Occipital lobe (tissue), 2 donors: ENCODE results near the gene NDUFS8. TPM values are rescaled to one million over a fixed set of nuclear protein-coding genes. Genes with fewer than 3 reads are reported as not detected.
A peak's percentile ranks its signal among the peaks of the same experiment; 100 is the strongest.

Experiments used
- DNase-seq: peaks from one replicate; lab custom pipeline; 2025; lab: John Stamatoyannopoulos, UW
- total RNA-seq: library from RNA; depleted of rRNA; stranded (reverse); fragments of >200 nt; gene quantifications from one replicate; pipeline ENCODE4 v1.2.3, GENCODE V29; 2014

The NDUFS8 gene
- total RNA-seq, 1 donor from 2014 or later, result 42.3 TPM

- DNase-seq, result no peak
Observed at GRCh38 chr11:68035266-68035876, 4.9 kb downstream of the NDUFS8 start.

DNA sequence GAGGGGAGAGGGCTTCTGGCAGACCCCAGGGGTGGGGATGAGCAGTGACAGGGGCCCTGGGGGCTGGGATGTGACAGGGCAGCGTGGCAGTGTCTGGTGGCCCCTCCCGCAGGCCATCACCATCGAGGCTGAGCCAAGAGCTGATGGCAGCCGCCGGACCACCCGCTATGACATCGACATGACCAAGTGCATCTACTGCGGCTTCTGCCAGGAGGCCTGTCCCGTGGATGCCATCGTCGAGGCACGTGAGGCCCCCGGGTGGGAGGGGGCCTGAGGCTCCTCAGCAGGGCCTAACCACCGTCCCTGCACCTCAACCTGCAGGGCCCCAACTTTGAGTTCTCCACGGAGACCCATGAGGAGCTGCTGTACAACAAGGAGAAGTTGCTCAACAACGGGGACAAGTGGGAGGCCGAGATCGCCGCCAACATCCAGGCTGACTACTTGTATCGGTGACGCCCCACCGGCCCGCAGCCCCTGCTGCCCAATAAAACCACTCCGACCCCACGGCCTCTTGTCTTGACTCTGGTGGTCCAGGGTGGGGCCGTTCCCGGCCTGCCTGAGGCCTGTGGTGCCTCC, 5.7 kb downstream of the NDUFS8 start:
- DNase-seq, result no peak

DNA sequence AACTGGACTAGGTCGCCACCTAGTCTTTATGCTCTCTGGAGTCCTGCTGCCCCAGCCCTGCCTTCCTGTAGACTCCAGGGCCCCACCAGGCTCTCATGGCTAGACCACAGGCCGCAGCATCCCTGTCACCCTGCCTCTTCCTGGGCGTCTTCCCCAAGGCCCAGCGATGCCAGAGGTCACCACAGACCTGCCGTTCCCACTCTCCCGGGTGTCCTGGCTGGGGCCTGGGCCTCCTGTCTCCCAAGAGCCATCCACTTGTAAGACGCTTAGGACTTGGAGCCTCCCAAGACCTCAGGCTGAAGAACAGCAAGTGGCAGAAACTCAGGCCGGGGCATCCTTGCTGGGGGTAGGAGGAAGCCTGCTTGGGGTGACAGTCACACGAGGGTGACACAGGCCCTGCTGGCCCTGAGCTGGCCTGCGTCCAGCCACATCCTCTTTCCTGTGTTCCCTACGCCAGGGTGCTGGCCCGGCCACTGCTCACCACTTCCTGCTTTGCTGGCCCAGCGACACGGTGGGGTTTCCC, 6.3 kb downstream of the NDUFS8 start:
- no peak for DNase-seq

DNA sequence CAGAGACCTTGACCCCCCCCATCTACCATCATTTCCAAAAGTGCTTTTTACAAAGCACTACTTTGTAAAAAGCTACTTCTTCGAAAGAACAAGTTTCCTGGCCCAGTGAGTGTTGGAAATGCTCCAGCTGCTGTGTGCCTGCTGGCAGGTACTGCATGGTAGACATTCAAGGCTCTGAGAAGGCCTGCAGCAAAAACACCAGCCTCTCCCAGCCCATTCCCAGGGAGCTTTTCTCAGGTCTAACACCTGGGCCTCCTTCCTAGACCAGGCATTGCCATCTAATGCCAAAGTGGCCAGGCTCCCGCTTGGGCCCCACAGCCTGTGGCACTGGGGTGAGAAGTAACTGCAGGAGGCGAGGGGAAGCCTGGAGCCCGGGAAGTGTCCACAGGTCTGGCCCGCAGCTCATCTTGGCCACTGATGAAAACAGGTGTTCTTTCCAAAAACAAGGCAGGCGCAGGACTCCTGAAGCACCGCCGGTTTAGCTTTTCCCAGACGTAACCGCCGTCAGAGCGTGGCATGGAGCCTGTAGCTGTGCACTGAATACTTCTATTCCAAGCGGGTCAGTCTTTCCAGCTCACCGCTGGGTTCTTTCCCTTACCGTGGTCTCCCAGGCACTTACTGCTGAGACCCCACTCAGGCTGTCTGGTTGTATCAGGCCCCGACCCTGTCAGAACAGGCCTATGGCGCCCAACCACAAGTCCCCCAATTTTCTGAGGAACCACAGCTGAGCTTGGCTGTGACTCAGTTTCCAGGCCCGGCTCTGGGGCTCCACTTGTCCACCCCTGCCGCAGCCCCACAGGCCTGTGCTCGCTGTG, 7.1 kb downstream of the NDUFS8 start:
- DNase-seq, result no peak

GRCh38 chr11:68038226-68038717, 7.8 kb downstream of the NDUFS8 start:
- DNase-seq, result no peak

DNA sequence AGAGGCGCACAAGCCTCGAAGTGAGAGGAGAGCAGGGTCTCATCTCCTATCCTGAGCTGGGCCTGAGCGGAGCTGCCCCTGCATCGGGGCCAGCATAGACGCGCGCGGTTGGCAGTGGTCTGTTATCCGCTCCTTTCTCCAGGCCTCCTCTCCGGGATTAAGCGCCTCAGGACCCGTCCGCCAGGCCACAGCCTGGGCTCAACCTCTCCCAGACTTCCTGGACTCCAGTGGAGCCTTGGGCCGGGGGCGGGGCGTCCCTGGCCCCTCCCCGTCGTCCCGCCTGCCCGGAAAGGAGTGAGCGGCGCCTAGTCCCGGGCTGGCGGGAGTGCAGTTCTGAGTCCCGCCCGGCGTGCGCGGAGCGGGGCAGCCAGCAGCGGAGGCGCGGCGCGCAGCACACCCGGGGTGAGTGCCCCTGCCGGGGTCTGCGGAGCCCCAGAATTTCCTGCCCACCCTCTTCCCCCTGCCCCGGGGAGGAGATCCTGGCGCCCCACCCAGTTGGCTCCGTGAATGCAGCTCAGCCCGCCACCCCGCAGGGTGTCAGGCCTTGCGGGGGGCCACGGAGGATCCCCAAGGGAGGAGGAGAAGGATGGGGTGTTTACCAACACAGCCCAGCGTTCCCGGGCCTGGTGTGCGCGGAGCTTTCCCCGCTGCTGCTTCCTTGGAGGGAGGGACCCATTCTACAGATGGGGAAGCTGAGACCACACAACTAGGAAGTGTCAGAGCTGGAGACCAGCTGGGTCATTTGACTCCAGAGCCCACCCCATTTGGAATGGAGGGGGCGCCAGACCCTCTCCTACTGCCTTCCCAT, 8.4 kb downstream of the NDUFS8 start, which contains the start of gene TCIRG1:
TSS of gene TCIRG1 (plus strand) at position 308 of the 808 bp plus-strand sequence. CDS start 2,247 bp downstream, outside the sequence.
- DNase-seq, result peak; percentile 36

- no peak for DNase-seq
Observed at GRCh38 chr11:68039526-68040086, 9.1 kb downstream of the NDUFS8 start.

DNA sequence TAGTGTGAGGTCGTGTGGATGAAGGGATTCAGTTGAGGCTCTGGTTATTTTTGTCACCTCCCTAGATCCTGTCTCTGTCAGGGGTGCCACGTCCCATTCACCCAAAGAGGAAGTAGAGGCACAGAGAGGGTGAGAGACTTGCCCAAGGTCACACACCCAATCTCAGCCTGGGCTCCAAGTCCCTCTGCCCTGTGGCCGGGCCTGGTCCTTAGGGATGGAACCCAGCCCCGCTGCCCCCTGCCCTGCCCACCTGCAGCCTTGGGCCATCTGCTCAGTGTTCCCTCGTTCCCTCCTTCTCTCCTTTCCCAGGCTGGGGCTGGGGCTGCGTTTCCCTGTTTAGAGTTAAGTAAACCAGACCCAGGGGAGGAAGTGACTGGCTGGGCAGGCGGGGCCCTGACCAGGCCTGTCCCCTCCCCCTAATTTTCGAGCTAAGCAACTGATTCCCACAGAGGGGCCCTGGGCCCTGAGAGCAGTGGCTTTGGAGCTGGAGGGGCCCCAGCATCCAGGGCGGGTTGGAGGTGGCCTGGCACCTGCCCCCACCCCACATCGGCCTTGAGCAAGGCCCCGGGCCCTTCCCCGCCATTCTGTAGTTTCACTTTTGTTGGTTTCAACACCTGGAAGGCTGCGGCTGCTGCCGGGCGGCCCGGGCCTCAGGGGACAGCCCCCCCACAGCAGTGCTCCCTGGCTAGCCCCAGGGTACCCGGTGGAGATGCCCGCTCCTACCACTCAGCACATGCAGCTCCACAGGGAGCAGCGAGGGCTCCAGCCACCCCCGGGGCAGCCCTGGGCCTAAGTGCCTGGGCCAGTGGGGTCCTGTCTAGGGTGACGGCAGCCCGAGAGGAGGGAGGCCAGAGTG, 9.8 kb downstream of the NDUFS8 start:
- DNase-seq, result no peak

DNA sequence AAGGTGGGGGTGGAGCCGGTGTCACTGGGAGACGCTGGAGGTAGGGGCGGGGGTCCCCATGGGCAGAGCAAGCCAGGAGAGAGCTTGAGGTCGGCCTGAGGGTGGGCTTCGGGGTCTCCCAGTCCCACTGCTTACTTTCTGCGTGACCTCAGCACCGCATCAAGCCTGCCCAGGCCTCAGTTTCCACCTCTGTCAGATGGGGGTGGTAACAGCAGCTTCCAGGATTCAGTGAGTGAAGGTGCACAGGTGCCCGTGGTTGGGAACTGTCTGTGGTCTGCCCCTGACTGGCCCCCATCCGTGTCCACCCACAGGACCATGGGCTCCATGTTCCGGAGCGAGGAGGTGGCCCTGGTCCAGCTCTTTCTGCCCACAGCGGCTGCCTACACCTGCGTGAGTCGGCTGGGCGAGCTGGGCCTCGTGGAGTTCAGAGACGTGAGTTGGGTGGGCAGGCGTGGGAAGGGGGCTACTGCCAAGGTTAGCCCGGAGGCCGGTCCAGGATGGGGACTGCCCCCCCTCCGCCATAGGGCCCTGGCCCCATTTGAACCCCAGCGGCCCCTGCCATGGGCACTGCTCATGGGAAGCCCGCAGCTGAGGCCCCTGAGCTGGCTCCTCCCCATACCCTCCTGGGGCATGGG, 10.6 kb downstream of the NDUFS8 start:
- no peak for DNase-seq

- DNase-seq, result no peak
Observed at GRCh38 chr11:68041617-68042218, 11.2 kb downstream of the NDUFS8 start.

- DNase-seq, result no peak
Observed at GRCh38 chr11:68042219-68043028, 11.9 kb downstream of the NDUFS8 start.

- DNase-seq, result no peak
Observed at GRCh38 chr11:68043029-68043348, 12.5 kb downstream of the NDUFS8 start.

DNA sequence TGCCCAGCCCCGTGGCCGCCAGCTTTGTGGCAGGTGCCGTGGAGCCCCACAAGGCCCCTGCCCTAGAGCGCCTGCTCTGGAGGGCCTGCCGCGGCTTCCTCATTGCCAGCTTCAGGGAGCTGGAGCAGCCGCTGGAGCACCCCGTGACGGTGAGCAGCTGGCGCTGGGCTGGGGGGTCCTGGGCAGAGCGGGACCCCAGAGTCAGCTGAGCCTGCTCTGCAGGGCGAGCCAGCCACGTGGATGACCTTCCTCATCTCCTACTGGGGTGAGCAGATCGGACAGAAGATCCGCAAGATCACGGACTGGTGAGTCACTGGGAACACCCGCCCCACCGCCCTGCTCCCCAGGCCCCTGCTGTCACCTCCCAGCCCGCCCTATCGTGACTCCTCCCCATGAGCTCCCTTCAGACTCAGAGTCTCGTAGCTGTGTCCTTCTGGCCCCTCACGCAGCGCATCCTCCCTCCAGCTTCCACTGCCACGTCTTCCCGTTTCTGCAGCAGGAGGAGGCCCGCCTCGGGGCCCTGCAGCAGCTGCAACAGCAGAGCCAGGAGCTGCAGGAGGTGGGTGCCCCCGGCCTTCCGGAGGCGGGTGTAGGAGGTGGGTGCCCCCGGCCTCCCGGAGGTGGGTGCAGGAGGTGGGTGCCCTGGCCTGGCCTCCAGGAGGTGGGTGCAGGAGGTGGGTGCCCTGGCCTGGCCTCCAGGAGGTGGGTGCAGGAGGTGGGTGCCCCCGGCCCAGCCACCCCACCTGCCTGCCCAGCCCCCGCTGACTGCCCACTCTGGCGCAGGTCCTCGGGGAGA, 13.1 kb downstream of the NDUFS8 start:
- DNase-seq, result no peak

GRCh38 chr11:68044145-68044813, 13.8 kb downstream of the NDUFS8 start:
- no peak for DNase-seq

- no peak for DNase-seq
Observed at GRCh38 chr11:68044898-68045351, 14.4 kb downstream of the NDUFS8 start.

- no peak for DNase-seq
Observed at GRCh38 chr11:68047437-68048290, 17.2 kb downstream of the NDUFS8 start.
